K562 (cell line): ENCODE measurements around the gene COQ8B. TPM values are rescaled to one million over a fixed set of nuclear protein-coding genes. Genes with fewer than 3 reads are reported as not detected.

Source experiments
- BCOR ChIP-seq: fragments of 450-650 bp; IDR thresholded peaks from 2 replicates; pipeline ENCODE4 v1.6.1; 2016
- CREB1 ChIP-seq, 2 experiments: sonication (generic) in 1 of 2; formaldehyde crosslinking in 1 of 2; IDR thresholded peaks; 2 replicates each; pipeline versions ENCODE4 v1.6.1 to v1.8.0; 2012 to 2022; ENCODE audit warnings: inconsistent platforms in 1 of 2, mild to moderate bottlenecking in 1 of 2, missing genetic modification reagents in 1 of 2, moderate library complexity in 1 of 2
- CTBP1 ChIP-seq: fragments of 450-650 bp; IDR thresholded peaks from 2 replicates; pipeline ENCODE4 v1.6.1; 2016; ENCODE audit warnings: borderline replicate concordance
- FOXA3 ChIP-seq, 2 experiments: fragments of 450-650 bp in 1 of 2; sonication (generic) in 1 of 2; formaldehyde crosslinking; IDR thresholded peaks in 1 of 2; conservative IDR thresholded peaks in 1 of 2; 2 replicates each; pipeline versions ENCODE4 v1.4.0 to v1.8.0; 2020 to 2022; ENCODE audit warnings: mild to moderate bottlenecking in 2 of 2, missing genetic modification reagents in 1 of 2
- FOXJ2 ChIP-seq: fragments of 200-800 bp; sonication (Bioruptor generic); IDR thresholded peaks from 2 replicates; pipeline ENCODE4 v1.6.1; 2016; ENCODE audit warnings: missing genetic modification characterization, missing compliant biosample characterization
- FOXP4 ChIP-seq: sonication (generic); formaldehyde crosslinking; IDR thresholded peaks from 2 replicates; pipeline ENCODE4 v1.8.0; 2022; ENCODE audit warnings: mild to moderate bottlenecking, missing genetic modification reagents, borderline replicate concordance
- FUS ChIP-seq: fragments of 200-400 bp; formaldehyde crosslinking; optimal IDR thresholded peaks from 2 replicates; pipeline ENCODE3; 2017; ENCODE audit warnings: low read depth, low read length
- MBD2 ChIP-seq: sonication (generic); IDR thresholded peaks from 2 replicates; pipeline ENCODE4 v1.6.1; 2016; ENCODE audit warnings: low read depth, borderline replicate concordance
- MCM7 ChIP-seq, 2 experiments: fragments of 450-650 bp; IDR thresholded peaks; 2 replicates each; pipeline ENCODE4 v1.6.1; 2016 to 2018
- MEF2A ChIP-seq: IDR thresholded peaks from 2 replicates; pipeline ENCODE4 v1.6.1; 2011; ENCODE audit warnings: low read depth, mild to moderate bottlenecking, low read length, moderate library complexity; ENCODE audit not compliant: control insufficient read depth
- MEF2D ChIP-seq: conservative IDR thresholded peaks from 2 replicates; pipeline ENCODE4 v1.6.1; 2016; ENCODE audit warnings: low read depth, missing genetic modification characterization, missing compliant biosample characterization
- MLLT1 ChIP-seq, 2 experiments: fragments of 450-650 bp; IDR thresholded peaks; 2 replicates each; pipeline ENCODE4 v1.6.1; 2016
- MNT ChIP-seq, 2 experiments: fragments of 450-650 bp; conservative IDR thresholded peaks; 2 replicates each; pipeline ENCODE4 v1.6.1; 2017; ENCODE audit warnings: mild to moderate bottlenecking in 2 of 2, moderate library complexity in 2 of 2
- PCBP1 ChIP-seq: fragments of 200-400 bp; formaldehyde crosslinking; IDR thresholded peaks from 2 replicates; pipeline ENCODE4 v1.6.1; 2018; ENCODE audit warnings: mild to moderate bottlenecking, low read depth, low read length; ENCODE audit not compliant: poor library complexity, severe bottlenecking
- PURB ChIP-seq: sonication (generic); formaldehyde crosslinking; IDR thresholded peaks from 2 replicates; pipeline ENCODE4 v1.9.0; 2021; ENCODE audit warnings: low read depth, mild to moderate bottlenecking, missing genetic modification reagents
- RUNX1 ChIP-seq: sonication (generic); IDR thresholded peaks from 2 replicates; pipeline ENCODE4 v1.6.1; 2016; ENCODE audit warnings: antibody characterized with exemption, low read depth
- SIRT6 ChIP-seq: IDR thresholded peaks from one replicate; pipeline ENCODE4 v1.6.1; 2012; ENCODE audit warnings: low read depth, mild to moderate bottlenecking, control low read depth, inconsistent platforms, low read length, moderate library complexity
- TAF9B ChIP-seq: fragments of 450-650 bp; IDR thresholded peaks from 2 replicates; pipeline ENCODE4 v1.6.1; 2018; ENCODE audit warnings: mild to moderate bottlenecking; ENCODE audit not compliant: partially characterized antibody
- TARDBP ChIP-seq: fragments of 450-650 bp; IDR thresholded peaks from 2 replicates; pipeline ENCODE4 v1.6.1; 2016
- YBX1 ChIP-seq: fragments of 450-650 bp; IDR thresholded peaks from 2 replicates; pipeline ENCODE4 v1.7.1; 2016; ENCODE audit warnings: mild to moderate bottlenecking
- ZBTB17 ChIP-seq: fragments of 450-650 bp; formaldehyde crosslinking; IDR thresholded peaks from 2 replicates; pipeline ENCODE4 v1.4.0; 2020; ENCODE audit warnings: mild to moderate bottlenecking
- ZBTB7A ChIP-seq: IDR thresholded peaks from 2 replicates; pipeline ENCODE4 v1.6.1; 2011; ENCODE audit warnings: low read depth, mild to moderate bottlenecking, low read length, moderate library complexity, borderline replicate concordance; ENCODE audit not compliant: control insufficient read depth
- ZNF76 ChIP-seq: fragments of 250-450 bp; sonication (Bioruptor Pico); IDR thresholded peaks from 2 replicates; pipeline ENCODE4 v1.4.0; 2020; ENCODE audit warnings: mild to moderate bottlenecking, moderate library complexity, borderline replicate concordance
- polyA plus RNA-seq, 8 experiments: library from polyadenylated mRNA; depleted of rRNA in 4 of 8; stranded (reverse) in 5 of 8; unstranded in 3 of 8; fragments of >200 nt; fragmentation: Nextera tagmentation in 2 of 8; fragmentation: Illumina TruSeq in 1 of 8; extraction: Ambion mirVana in 2 of 8; extraction: Trizol in 1 of 8; gene quantifications; 2 replicates each; pipeline versions ENCODE4 v1.2.1 to v1.2.3, GENCODE V29; 2011 to 2014; ENCODE audit warnings: inconsistent platforms in 1 of 8, missing spikeins in 1 of 8
- total RNA-seq, 7 experiments: library from RNA; depleted of rRNA in 6 of 7; stranded (reverse); fragments of >200 nt in 6 of 7; fragmentation: Illumina TruSeq in 2 of 7; extraction: Trizol in 2 of 7; gene quantifications; 2 replicates each; pipeline versions ENCODE4 v1.2.1 to v1.2.3, GENCODE V29; 2011 to 2021; ENCODE audit warnings: low replicate concordance in 1 of 7

The COQ8B gene
- total and polyA plus RNA-seq, 9 of the 15 experiments (the other 6 are each of a cell fraction or from before 2014, with no cell fraction given): 0.41 to 32.3 (median 12.9) TPM

GRCh38 chr19:40663695-40664692 is 52.7 kb downstream of the COQ8B start (continued):
- TF ChIP-seq BCOR (0 out of 2 replicates have a peak, but pooled peaks have one; percentile 7), TARDBP (no peak), RUNX1 (0 out of 2 replicates have a peak, but pooled peaks have one; percentile 28), MCM7 (IDR thresholded peaks at IDR 0.05) (no peak), ZNF76 (CRISPR knock-in tag) (no peak), MEF2D (no peak), FOXP4 (CRISPR knock-in tag) (no peak), MBD2 (peak; percentile 56; the same call in 1 of the 2 replicates), FOXJ2 (tag) (no peak), SIRT6 (no peak), CREB1 (IDR thresholded peaks at IDR 0.05) (peak; percentile 37; the same call in 1 of the 2 replicates), CREB1 (CRISPR knock-in tag; IDR thresholded peaks at IDR 0.05) (no peak), TAF9B (peak; percentile 68), FOXA3 (CRISPR knock-in tag; conservative IDR thresholded peaks at IDR 0.05 in 1 of 2, IDR thresholded peaks at IDR 0.05 in 1 of 2) (no peak), CTBP1 (peak; percentile 47), ZBTB7A (peak; percentile 87), PCBP1 (no peak), MNT (conservative IDR thresholded peaks at IDR 0.05) (peak in 1 of 2 experiments; percentile 12; a peak in 1 of 4 replicates), FUS (no peak), YBX1 (no peak), MEF2A (no peak), ZBTB17 (CRISPR knock-in tag) (no peak), PURB (CRISPR knock-in tag) (no peak), MLLT1 (IDR thresholded peaks at IDR 0.05) (peak in 1 of 2 experiments; percentile 42; a peak in 1 of 4 replicates)
